Endothelial cell of umbilical vein (primary cell): ENCODE results near the gene VAC14.

Experiments used
- CTCF ChIP-seq, 2 donors: IDR thresholded peaks; 1 replicate in 1 of 2; 2 replicates in 1 of 2; pipeline ENCODE4 v1.5.1; 2011; ENCODE audit warnings: low read length in 2 of 2, mild to moderate bottlenecking in 2 of 2, moderate library complexity in 2 of 2, control low read depth in 1 of 2, inconsistent platforms in 1 of 2, low read depth in 1 of 2; ENCODE audit not compliant: insufficient read depth in 1 of 2; ENCODE audit errors: extremely low read depth in 1 of 2
- EZH2 ChIP-seq: IDR thresholded peaks from 2 replicates; pipeline ENCODE4 v1.6.1; 2012; ENCODE audit warnings: borderline replicate concordance, low read depth, mild to moderate bottlenecking, moderate library complexity, low read length, inconsistent platforms; ENCODE audit not compliant: severe bottlenecking
- JUN ChIP-seq: IDR thresholded peaks from 2 replicates; pipeline ENCODE4 v1.6.1; 2011; ENCODE audit warnings: borderline replicate concordance, low read depth; ENCODE audit not compliant: insufficient read length, insufficient read depth
- MAX ChIP-seq: IDR thresholded peaks from 2 replicates; pipeline ENCODE4 v1.6.1; 2011; ENCODE audit not compliant: insufficient read depth, insufficient read length
- POLR2A ChIP-seq: IDR thresholded peaks from 2 replicates; pipeline ENCODE4 v1.6.1; 2012; ENCODE audit warnings: low read depth, mild to moderate bottlenecking, control low read depth, low read length

GRCh38 chr16:70680495-70681381 lies 120.2 kb downstream of the VAC14 start:
- TF ChIP-seq JUN: no peak
- TF ChIP-seq CTCF (IDR thresholded peaks at IDR 0.05; ENCODE audit: extremely low read depth in 1 of 2, insufficient read depth in 1 of 2, low read depth in 1 of 2, low read length in 2 of 2): no peak
- TF ChIP-seq EZH2: no peak
- no peak for TF ChIP-seq MAX
- no peak for TF ChIP-seq POLR2A
